Sigmoid colon (tissue), 7 donors: Measurements from ENCODE around the gene CNMD. TPM values are rescaled to one million over a fixed set of nuclear protein-coding genes. Genes with fewer than 3 reads are reported as not detected.

ENCODE experiments used
- DNase-seq: peaks from one replicate; pipeline ENCODE4 v3.0.0-alpha.2; 2019
- H3K27ac ChIP-seq, 4 donors: fragments of 200-600 bp; sonication (generic); one replicate each; pipeline ENCODE4 v1.5.1; 2016 to 2019; ENCODE audit warnings: mild to moderate bottlenecking in 1 of 4
- H3K27me3 ChIP-seq, 3 donors: fragments of 200-600 bp; sonication (generic); one replicate each; pipeline ENCODE4 v1.5.1; 2019; ENCODE audit warnings: mild to moderate bottlenecking in 1 of 3
- H3K36me3 ChIP-seq, 4 donors: fragments of 200-600 bp; sonication (generic); one replicate each; pipeline ENCODE4 v1.5.1; 2016 to 2019
- H3K4me1 ChIP-seq, 4 donors: fragments of 200-600 bp; sonication (generic); one replicate each; pipeline ENCODE4 v1.5.1; 2017 to 2019
- H3K4me3 ChIP-seq, 4 donors: fragments of 200-600 bp; sonication (generic); one replicate each; pipeline ENCODE4 v1.5.1; 2017 to 2019; ENCODE audit warnings: mild to moderate bottlenecking in 2 of 4, moderate library complexity in 1 of 4
- H3K9me3 ChIP-seq, 4 donors: fragments of 200-600 bp in 3 of 4; sonication (generic) in 3 of 4; one replicate each; pipeline versions ENCODE4 v1.5.1 to v1.6.1; 2013 to 2019
- EP300 ChIP-seq, 4 donors: sonication (generic); formaldehyde crosslinking; IDR thresholded peaks; one replicate each; pipeline ENCODE4 v1.6.1; 2017; ENCODE audit warnings: antibody characterized with exemption in 4 of 4
- POLR2A ChIP-seq, 2 donors: fragments of 450-650 bp; IDR thresholded peaks; one replicate each; pipeline ENCODE4 v1.6.1; 2016; ENCODE audit warnings: antibody characterized with exemption in 2 of 2, mild to moderate bottlenecking in 2 of 2, moderate library complexity in 2 of 2
- POLR2AphosphoS5 ChIP-seq, 4 donors: sonication (generic); formaldehyde crosslinking; IDR thresholded peaks; one replicate each; pipeline ENCODE4 v1.6.1; 2017; ENCODE audit warnings: antibody characterized with exemption in 4 of 4
- WGBS, 2 donors: extraction: QIAGEN DNeasy Blood & Tissue Kit; methylation state at CpG; one replicate each; pipeline ENCODE4 v1.1.7; 2013; 5-methylcytosine and 5-hydroxymethylcytosine counted together
- intact Hi-C: fragments of 100-400 bp; cut with DNase I; formaldehyde crosslinking; loops from one replicate; pipeline ENCODE4 v1.15.1; 2023
- polyA plus RNA-seq, 3 donors: library from polyadenylated mRNA; stranded (reverse); fragments of 200-250 nt; gene quantifications; one replicate each; pipeline ENCODE4 v1.2.3, GENCODE V29; 2013
- total RNA-seq, 4 donors: library from RNA; depleted of rRNA; stranded (reverse); fragments of >200 nt; gene quantifications; one replicate each; pipeline ENCODE4 v1.1.0, GENCODE V29; 2016
- TF ChIP-seq, protein P1 (sequence below), 4 experiments: fragments of 450-650 bp in 3 of 4; fragments of 200-600 bp in 1 of 4; IDR thresholded peaks; one replicate each; pipeline ENCODE4 v1.5.1; 2016 to 2019; ENCODE audit warnings: antibody characterized with exemption in 4 of 4, mild to moderate bottlenecking in 3 of 4, moderate library complexity in 2 of 4
- donor health status: healthy with polysubstance abuse.
- donor health status: Bipolar disorder and iron deficiency.
- donor health status: healthy.

The CNMD gene
- total RNA-seq (not detected), polyA plus RNA-seq (under 1 TPM in 1 of 3 donors, not detected in 2; 0.10 TPM)

- peak within 1 kb of the TSS in 3 of 4 donors; percentile 21 to 45 (median 45) for H3K4me3 ChIP-seq
Measured at GRCh38 chr13:52739468-52740071, at the start of gene CNMD. CNMD (minus strand) TSS chr13:52739820; CDS start chr13:52739701, 119 bp downstream.

GRCh38 chr13:52788011-52788410, 48.4 kb upstream of the CNMD start:
- intact Hi-C loops, result no loop called here
- WGBS, 2 donors, result 41 to 55% methylated on average over 4 of the region's 4 CpGs
- DNase-seq, result no peak

More at GRCh38 chr13:52739468-52740071, at the start of gene CNMD:
- no peak for DNase-seq
- Histone ChIP-seq H3K27me3 (peaks cover 17 to 56% (median 25%) of the 10 kb centered on the region in 3 donors), H3K9me3 (peaks cover 0 to 4% (median 0%) of the 10 kb centered on the region in 4 donors), H3K36me3 (no peaks in the 10 kb centered on the region), H3K4me1 (peaks cover 0 to 13% (median 11%) of the 10 kb centered on the region in 4 donors), H3K27ac (no peak within 1 kb of the TSS)
- intact Hi-C loops, result no loop called here
- no peak for TF ChIP-seq EP300 (IDR thresholded peaks at IDR 0.05)
- TF ChIP-seq POLR2A (IDR thresholded peaks at IDR 0.05), result no peak
- TF ChIP-seq, protein P1, sequence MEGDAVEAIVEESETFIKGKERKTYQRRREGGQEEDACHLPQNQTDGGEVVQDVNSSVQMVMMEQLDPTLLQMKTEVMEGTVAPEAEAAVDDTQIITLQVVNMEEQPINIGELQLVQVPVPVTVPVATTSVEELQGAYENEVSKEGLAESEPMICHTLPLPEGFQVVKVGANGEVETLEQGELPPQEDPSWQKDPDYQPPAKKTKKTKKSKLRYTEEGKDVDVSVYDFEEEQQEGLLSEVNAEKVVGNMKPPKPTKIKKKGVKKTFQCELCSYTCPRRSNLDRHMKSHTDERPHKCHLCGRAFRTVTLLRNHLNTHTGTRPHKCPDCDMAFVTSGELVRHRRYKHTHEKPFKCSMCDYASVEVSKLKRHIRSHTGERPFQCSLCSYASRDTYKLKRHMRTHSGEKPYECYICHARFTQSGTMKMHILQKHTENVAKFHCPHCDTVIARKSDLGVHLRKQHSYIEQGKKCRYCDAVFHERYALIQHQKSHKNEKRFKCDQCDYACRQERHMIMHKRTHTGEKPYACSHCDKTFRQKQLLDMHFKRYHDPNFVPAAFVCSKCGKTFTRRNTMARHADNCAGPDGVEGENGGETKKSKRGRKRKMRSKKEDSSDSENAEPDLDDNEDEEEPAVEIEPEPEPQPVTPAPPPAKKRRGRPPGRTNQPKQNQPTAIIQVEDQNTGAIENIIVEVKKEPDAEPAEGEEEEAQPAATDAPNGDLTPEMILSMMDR (IDR thresholded peaks at IDR 0.05), result no peak
- no peak for TF ChIP-seq POLR2AphosphoS5 (IDR thresholded peaks at IDR 0.05)
- WGBS, 2 donors, result 10 to 14% methylated on average over 34 of the region's 34 CpGs

DNA sequence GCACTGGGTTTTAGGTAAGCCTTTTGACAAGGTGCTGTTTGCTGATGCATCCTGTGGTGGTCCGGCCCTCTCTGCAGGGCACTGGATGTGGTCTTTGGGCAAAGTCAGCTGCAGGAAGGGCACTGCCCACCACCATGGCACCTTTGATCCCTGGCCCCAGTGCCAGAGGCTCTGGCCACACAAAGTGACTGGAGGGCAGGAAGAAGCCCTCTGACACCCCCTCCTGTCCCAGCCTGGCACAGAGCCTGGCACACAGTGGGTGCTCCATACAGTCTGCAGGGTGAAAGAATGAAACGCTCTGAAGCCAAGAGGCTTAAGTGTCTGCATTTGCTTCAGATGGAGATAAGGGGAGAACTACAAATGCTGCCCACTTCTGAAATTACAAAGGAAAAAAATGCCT, 47.6 kb upstream of the CNMD start:
- WGBS, 2 donors, result 88% methylated on average over 2 of the region's 2 CpGs
- TF ChIP-seq POLR2AphosphoS5 (IDR thresholded peaks at IDR 0.05) (no peak), EP300 (IDR thresholded peaks at IDR 0.05) (no peak), POLR2A (IDR thresholded peaks at IDR 0.05) (no peak)
- TF ChIP-seq, protein P1 (IDR thresholded peaks at IDR 0.05), result no peak

More at GRCh38 chr13:52788011-52788410, 48.4 kb upstream of the CNMD start:
- Histone ChIP-seq H3K36me3 (no peaks in the 10 kb centered on the region), H3K9me3 (no peaks in the 10 kb centered on the region), H3K27ac (no peak overlapping the region), H3K4me1 (no peaks in the 10 kb centered on the region), H3K27me3 (peaks cover 0 to 2% (median 0%) of the 10 kb centered on the region in 3 donors), H3K4me3 (no peak overlapping the region)
- no peak for TF ChIP-seq POLR2A (IDR thresholded peaks at IDR 0.05)
- TF ChIP-seq, protein P1 (IDR thresholded peaks at IDR 0.05), result no peak
- no peak for TF ChIP-seq EP300 (IDR thresholded peaks at IDR 0.05)

DNA sequence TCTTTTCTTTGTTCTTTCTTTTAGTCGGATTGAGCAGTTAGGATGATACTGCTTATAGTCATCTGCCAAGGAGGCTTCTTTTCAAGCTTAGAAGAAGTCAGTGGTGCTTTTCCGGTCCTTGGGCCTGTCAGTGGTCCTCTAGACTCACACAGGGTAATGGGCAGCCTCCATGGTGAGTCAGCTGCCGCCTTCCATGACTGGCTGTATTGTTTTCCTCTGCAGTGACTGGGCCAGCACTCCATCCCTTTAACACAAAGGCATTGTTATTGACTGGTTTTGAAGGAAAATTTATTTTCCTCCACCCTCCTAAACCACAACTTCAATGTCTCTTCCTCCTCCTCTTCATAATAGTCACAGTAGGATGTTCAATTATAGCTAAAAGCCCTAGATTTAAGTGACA, 47.1 kb upstream of the CNMD start:
- Histone ChIP-seq H3K36me3 (no peaks in the 10 kb centered on the region), H3K9me3 (no peaks in the 10 kb centered on the region), H3K27me3 (peaks cover 0 to 2% (median 0%) of the 10 kb centered on the region in 3 donors), H3K4me3 (no peak overlapping the region), H3K27ac (no peak overlapping the region), H3K4me1 (no peaks in the 10 kb centered on the region)
- WGBS, 2 donors, result 73 to 85% methylated on average over 3 of the region's 3 CpGs
- intact Hi-C loops, result no loop called here
- no peak for TF ChIP-seq POLR2A (IDR thresholded peaks at IDR 0.05)
- no peak for TF ChIP-seq EP300 (IDR thresholded peaks at IDR 0.05)
- TF ChIP-seq, protein P1 (IDR thresholded peaks at IDR 0.05), result no peak
- TF ChIP-seq POLR2AphosphoS5 (IDR thresholded peaks at IDR 0.05), result no peak
- DNase-seq, result no peak

More for the DNA sequence above, 47.6 kb upstream of the CNMD start:
- peaks cover 0 to 2% (median 0%) of the 10 kb centered on the region in 3 donors for H3K27me3 ChIP-seq
- H3K36me3 ChIP-seq, result no peaks in the 10 kb centered on the region
- DNase-seq, result no peak
- intact Hi-C loops, result no loop called here
- H3K9me3 ChIP-seq, result no peaks in the 10 kb centered on the region
- H3K4me3 ChIP-seq, result no peak overlapping the region
- no peak overlapping the region for H3K27ac ChIP-seq
- no peaks in the 10 kb centered on the region for H3K4me1 ChIP-seq
